ENCODE data around the gene PDS5A. TPM values are rescaled to one million over a fixed set of nuclear protein-coding genes. Genes with fewer than 3 reads are reported as not detected.
"Not testable (repeated sequence)": the region's sequence is repeated elsewhere in the genome, so short reads cannot be mapped to it uniquely, and the experiment has no call there.

Gene PDS5A
- 10 to 100 TPM; 28.0 to 45.7 (median 33.2) TPM for total RNA-seq
- long read RNA-seq, partial matches to known transcripts = 0 of 2 reads
- long read RNA-seq, other reads (novel, unspliced or antisense) = 2 of 2 reads

DNA sequence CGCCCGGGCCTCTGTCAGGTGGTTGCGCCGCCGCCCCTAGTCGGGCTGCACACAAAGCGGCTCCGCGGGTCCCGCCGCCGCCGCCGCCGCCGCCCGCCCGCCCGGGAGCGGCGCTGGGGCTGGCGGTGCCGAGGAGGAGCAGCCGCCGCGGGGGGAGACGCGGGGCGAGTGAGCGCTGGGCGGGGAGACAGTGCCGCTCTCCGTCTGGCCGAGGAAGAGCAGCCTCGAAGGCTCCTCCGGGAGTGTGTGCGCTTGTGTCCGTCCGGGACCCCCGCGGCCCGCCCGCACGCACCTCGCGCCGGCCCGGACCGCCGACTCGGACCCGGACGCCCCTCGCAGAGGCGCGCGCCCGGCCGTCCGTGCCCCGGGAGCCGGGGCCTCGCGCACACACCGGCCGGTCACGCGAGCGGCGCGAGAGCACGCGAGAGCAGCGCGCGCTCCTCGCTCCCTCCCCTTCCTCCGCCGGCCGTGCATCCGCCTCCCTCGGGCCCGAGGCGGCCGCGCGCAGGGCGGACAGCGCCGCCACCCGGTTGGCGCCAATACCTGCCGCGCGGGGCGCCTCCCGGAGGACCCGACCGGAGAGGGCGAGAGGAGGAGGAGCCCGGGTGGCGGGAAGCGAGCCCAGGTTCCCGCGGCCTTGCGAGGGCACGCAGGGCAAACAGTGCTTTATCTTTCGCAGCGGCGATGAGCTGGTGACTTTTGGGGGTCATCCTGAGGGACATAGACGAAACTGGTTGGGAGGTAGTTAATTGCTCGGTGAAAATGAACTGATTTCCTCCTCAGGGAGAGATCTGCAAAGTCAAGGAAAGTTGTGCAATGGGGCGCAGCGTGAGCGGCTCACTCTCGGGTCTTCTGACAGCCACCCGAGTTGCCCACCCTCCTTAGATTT lies at the start of gene PDS5A:
Gene PDS5A, minus strand, starts transcription at position 423 of the 889 bp plus-strand sequence. CDS start 1,334 bp downstream, outside the sequence.
- DNase-seq = peak; percentile 93 to 95 (median 95)
- H3K4me1 ChIP-seq = peaks cover 0 to 33% (median 13%) of the 10 kb centered on the region in 4 donors
- H3K36me3 ChIP-seq = peaks cover 0 to 10% (median 0%) of the 10 kb centered on the region in 4 donors
- under 1% methylated on average over 17 of the region's 117 CpGs for WGBS (ENCODE audit: insufficient coverage, low coverage, low lambda C conversion rate, missing lambda C conversion rate)
- H3K9me3 ChIP-seq = no peaks in the 10 kb centered on the region
- TF ChIP-seq, protein P1, sequence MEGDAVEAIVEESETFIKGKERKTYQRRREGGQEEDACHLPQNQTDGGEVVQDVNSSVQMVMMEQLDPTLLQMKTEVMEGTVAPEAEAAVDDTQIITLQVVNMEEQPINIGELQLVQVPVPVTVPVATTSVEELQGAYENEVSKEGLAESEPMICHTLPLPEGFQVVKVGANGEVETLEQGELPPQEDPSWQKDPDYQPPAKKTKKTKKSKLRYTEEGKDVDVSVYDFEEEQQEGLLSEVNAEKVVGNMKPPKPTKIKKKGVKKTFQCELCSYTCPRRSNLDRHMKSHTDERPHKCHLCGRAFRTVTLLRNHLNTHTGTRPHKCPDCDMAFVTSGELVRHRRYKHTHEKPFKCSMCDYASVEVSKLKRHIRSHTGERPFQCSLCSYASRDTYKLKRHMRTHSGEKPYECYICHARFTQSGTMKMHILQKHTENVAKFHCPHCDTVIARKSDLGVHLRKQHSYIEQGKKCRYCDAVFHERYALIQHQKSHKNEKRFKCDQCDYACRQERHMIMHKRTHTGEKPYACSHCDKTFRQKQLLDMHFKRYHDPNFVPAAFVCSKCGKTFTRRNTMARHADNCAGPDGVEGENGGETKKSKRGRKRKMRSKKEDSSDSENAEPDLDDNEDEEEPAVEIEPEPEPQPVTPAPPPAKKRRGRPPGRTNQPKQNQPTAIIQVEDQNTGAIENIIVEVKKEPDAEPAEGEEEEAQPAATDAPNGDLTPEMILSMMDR (IDR thresholded peaks at IDR 0.05) = peak; percentile 84 to 95 (median 85)
- peak; percentile 83 for TF ChIP-seq POLR2A (IDR thresholded peaks at IDR 0.05)
- peak within 1 kb of the TSS; percentile 83 to 92 (median 87) for H3K27ac ChIP-seq
- ATAC-seq = peak; percentile 88 to 94 (median 90)
- no peaks in the 10 kb centered on the region for H3K27me3 ChIP-seq
- intact Hi-C loops (cut with DNase I) = loop anchor here (10.0 kb wide), 1 partner anchor 273 kb away; no protein-coding TSS in a partner anchor
- H3K4me3 ChIP-seq = peak within 1 kb of the TSS; percentile 90 to 99 (median 90)

- intact Hi-C loops (cut with DNase I); H3K4me1 ChIP-seq; ATAC-seq; H3K27me3 ChIP-seq; H3K27ac ChIP-seq; H3K4me3 ChIP-seq; H3K9me3 ChIP-seq; DNase-seq; H3K36me3 ChIP-seq: not testable (repeated sequence)
- no CpG with 5 or more reads among the region's 7 CpGs for WGBS (ENCODE audit: insufficient coverage, low coverage, low lambda C conversion rate, missing lambda C conversion rate)
Observed at GRCh38 chr4:40024049-40024448, 46.3 kb upstream of the PDS5A start.

- DNase-seq; ATAC-seq; intact Hi-C loops (cut with DNase I); H3K9me3 ChIP-seq; H3K4me3 ChIP-seq; H3K27me3 ChIP-seq; H3K4me1 ChIP-seq; H3K36me3 ChIP-seq; H3K27ac ChIP-seq: not testable (repeated sequence)
- 81% methylated on average over 3 of the region's 7 CpGs for WGBS (ENCODE audit: insufficient coverage, low coverage, low lambda C conversion rate, missing lambda C conversion rate)
Observed at GRCh38 chr4:40021116-40021515, 43.4 kb upstream of the PDS5A start.

DNA sequence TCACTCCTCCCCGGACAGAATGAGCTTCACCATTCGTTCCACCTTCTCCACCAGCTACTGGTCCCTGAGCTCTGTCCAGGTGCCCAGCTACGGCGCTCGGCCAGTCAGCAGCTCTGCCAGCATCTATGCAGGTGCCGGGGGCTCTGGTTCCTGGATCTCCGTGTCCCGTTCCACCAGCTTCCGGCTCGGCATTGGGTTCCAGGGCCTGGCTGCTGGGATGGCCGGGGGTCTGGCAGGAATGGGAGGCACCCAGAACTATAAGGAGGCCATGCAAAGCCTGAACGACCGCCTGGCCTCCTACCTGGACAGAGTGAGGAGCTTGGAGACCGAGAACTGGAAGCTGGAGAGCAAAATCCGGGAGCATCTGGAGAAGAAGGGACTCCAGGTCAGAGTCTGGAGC lies 42.5 kb upstream of the PDS5A start:
- H3K4me3 ChIP-seq = no peak overlapping the region
- H3K9me3 ChIP-seq = no peaks in the 10 kb centered on the region
- no peak overlapping the region for H3K27ac ChIP-seq
- DNase-seq (no peak), ATAC-seq (no peak)
- no peaks in the 10 kb centered on the region for H3K4me1 ChIP-seq
- no peaks in the 10 kb centered on the region for H3K27me3 ChIP-seq
- TF ChIP-seq POLR2A (IDR thresholded peaks at IDR 0.05) = no peak
- TF ChIP-seq, protein P1 (IDR thresholded peaks at IDR 0.05) = no peak
- WGBS (ENCODE audit: insufficient coverage, low coverage, low lambda C conversion rate, missing lambda C conversion rate) = no CpG with 5 or more reads among the region's 15 CpGs
- no peaks in the 10 kb centered on the region for H3K36me3 ChIP-seq
- intact Hi-C loops (cut with DNase I) = no loop called here

DNA sequence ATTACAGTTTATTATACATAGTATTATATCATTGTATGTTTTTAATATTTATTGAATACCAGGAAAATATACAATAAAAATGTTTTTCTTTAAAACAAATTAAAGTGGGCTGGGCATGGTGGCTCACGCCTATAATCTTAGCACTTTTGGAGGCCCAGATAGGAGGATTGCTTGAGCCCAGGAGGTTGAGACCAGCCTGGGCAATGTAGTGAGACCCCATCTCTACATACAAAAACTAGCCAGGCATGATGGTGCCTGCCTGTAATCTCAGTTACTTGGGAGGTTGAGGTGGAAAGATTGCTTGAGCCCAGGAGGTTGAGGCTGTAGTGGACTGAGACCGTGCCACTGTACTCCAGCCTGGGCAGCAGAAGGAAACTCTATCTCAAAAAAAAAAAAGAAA lies 38.3 kb upstream of the PDS5A start:
- intact Hi-C loops (cut with DNase I) = no loop called here
- no peak for ATAC-seq
- Histone ChIP-seq H3K36me3 (no peaks in the 10 kb centered on the region), H3K9me3 (no peaks in the 10 kb centered on the region), H3K27ac (no peak overlapping the region), H3K4me3 (no peak overlapping the region), H3K4me1 (no peaks in the 10 kb centered on the region), H3K27me3 (no peaks in the 10 kb centered on the region)
- no peak for DNase-seq
- no peak for TF ChIP-seq POLR2A (IDR thresholded peaks at IDR 0.05)
- TF ChIP-seq, protein P1 (IDR thresholded peaks at IDR 0.05) = no peak
- WGBS (ENCODE audit: insufficient coverage, low coverage, low lambda C conversion rate, missing lambda C conversion rate) = 88% methylated on average over 2 of the region's 2 CpGs
